KMS-11 (cell line): ENCODE data around the gene CNOT3.

ENCODE experiments used
- H2AFZ ChIP-seq: fragments of 200-600 bp; sonication (generic); 2 replicates; pipeline ENCODE4 v1.6.1; 2016; ENCODE audit warnings: antibody characterized with exemption, mixed run types, low read depth
- H3K27ac ChIP-seq: fragments of 200-600 bp; sonication (generic); 2 replicates; pipeline ENCODE4 v1.6.1; 2016; ENCODE audit warnings: mild to moderate bottlenecking, mixed run types
- H3K27me3 ChIP-seq: fragments of 200-600 bp; sonication (generic); 2 replicates; pipeline ENCODE4 v1.6.1; 2017; ENCODE audit warnings: mild to moderate bottlenecking, low read depth, mixed run types, moderate library complexity; ENCODE audit not compliant: insufficient read depth
- H3K36me3 ChIP-seq: fragments of 200-600 bp; sonication (generic); 2 replicates; pipeline ENCODE4 v1.6.1; 2017; ENCODE audit warnings: mild to moderate bottlenecking, mixed run types; ENCODE audit not compliant: insufficient read depth
- H3K4me1 ChIP-seq: fragments of 200-600 bp; sonication (generic); 2 replicates; pipeline ENCODE4 v1.6.1; 2016; ENCODE audit warnings: mild to moderate bottlenecking, low read depth, mixed run types; ENCODE audit not compliant: poor library complexity, severe bottlenecking
- H3K4me2 ChIP-seq: fragments of 200-600 bp; sonication (generic); 2 replicates; pipeline ENCODE4 v1.7.0; 2016; ENCODE audit warnings: mild to moderate bottlenecking, mixed run types
- H3K4me3 ChIP-seq: fragments of 200-600 bp; sonication (generic); IDR thresholded peaks from 2 replicates; pipeline ENCODE4 v1.6.1; 2017; ENCODE audit warnings: low read depth, low read length, mixed read lengths; ENCODE audit not compliant: insufficient read depth
- H3K79me2 ChIP-seq: fragments of 200-600 bp; sonication (generic); 2 replicates; pipeline ENCODE4 v1.6.1; 2016; ENCODE audit warnings: low read depth, mixed run types; ENCODE audit not compliant: insufficient read depth
- H3K9ac ChIP-seq: fragments of 200-600 bp; sonication (generic); 2 replicates; pipeline ENCODE4 v1.6.1; 2016; ENCODE audit warnings: mild to moderate bottlenecking, mixed run types
- H4K20me1 ChIP-seq: fragments of 200-600 bp; sonication (generic); 2 replicates; pipeline ENCODE4 v1.6.1; 2016; ENCODE audit warnings: mild to moderate bottlenecking, mixed run types; ENCODE audit not compliant: insufficient read depth
- CTCF ChIP-seq: fragments of 200-600 bp; sonication (generic); conservative IDR thresholded peaks from 2 replicates; pipeline ENCODE4 v1.6.1; 2017; ENCODE audit warnings: low read depth, mild to moderate bottlenecking, antibody characterized with exemption, low read length, moderate library complexity, mixed read lengths

The CNOT3 gene

GRCh38 chr19:54158812-54159351 lies 21.3 kb downstream of the CNOT3 start:
- Histone ChIP-seq H3K27me3 (no peaks in the 10 kb centered on the region; the same call in 1 of the 2 replicates), H3K4me2 (peak overlapping the region; percentile 97), H3K36me3 (no peaks in the 10 kb centered on the region), H3K4me3 (no peak overlapping the region), H3K79me2 (peaks cover 13% of the 10 kb centered on the region; the same call in 1 of the 2 replicates), H2AFZ (peak overlapping the region; percentile 32; the same call in 1 of the 2 replicates), H3K9ac (peak overlapping the region; percentile 28), H4K20me1 (no peaks in the 10 kb centered on the region), H3K4me1 (peaks cover 37% of the 10 kb centered on the region), H3K27ac (peak overlapping the region; percentile 57)
- no peak for TF ChIP-seq CTCF

GRCh38 chr19:54159352-54160181 lies 22.0 kb downstream of the CNOT3 start, which contains the start of gene LENG1:
Gene LENG1, minus strand, starts transcription at chr19:54159721. Its CDS starts 26 bp downstream, at chr19:54159695.
- Histone ChIP-seq H3K27ac (peak within 1 kb of the TSS; percentile 57), H3K79me2 (peaks cover 13% of the 10 kb centered on the region; the same call in 1 of the 2 replicates), H3K4me1 (peaks cover 32% of the 10 kb centered on the region), H3K9ac (peak within 1 kb of the TSS; percentile 65), H3K27me3 (no peaks in the 10 kb centered on the region; the same call in 1 of the 2 replicates), H2AFZ (peak within 1 kb of the TSS; percentile 52), H3K4me2 (peak within 1 kb of the TSS; percentile 97), H3K4me3 (no peak within 1 kb of the TSS), H3K36me3 (no peaks in the 10 kb centered on the region), H4K20me1 (no peaks in the 10 kb centered on the region)
- TF ChIP-seq CTCF: 0 out of 2 replicates have a peak, but pooled peaks have one; percentile 37

- Histone ChIP-seq H3K9ac (peak overlapping the region; percentile 65), H4K20me1 (no peaks in the 10 kb centered on the region), H3K27ac (peak overlapping the region; percentile 55; the same call in 1 of the 2 replicates), H3K79me2 (peaks cover 13% of the 10 kb centered on the region; the same call in 1 of the 2 replicates), H3K4me1 (peaks cover 32% of the 10 kb centered on the region), H3K4me2 (peak overlapping the region; percentile 35), H2AFZ (peak overlapping the region; percentile 52), H3K36me3 (no peaks in the 10 kb centered on the region), H3K27me3 (peaks cover 6% of the 10 kb centered on the region), H3K4me3 (no peak overlapping the region)
- TF ChIP-seq CTCF: no peak
Measured at GRCh38 chr19:54160182-54160811, 22.7 kb downstream of the CNOT3 start.

GRCh38 chr19:54160854-54161253 lies 23.3 kb downstream of the CNOT3 start:
- no peaks in the 10 kb centered on the region for H4K20me1 ChIP-seq
- H3K9ac ChIP-seq: no peak overlapping the region; the same call in 1 of the 2 replicates
- H3K36me3 ChIP-seq: no peaks in the 10 kb centered on the region
- peaks cover 32% of the 10 kb centered on the region for H3K4me1 ChIP-seq
- no peak overlapping the region for H3K4me3 ChIP-seq
- no peak overlapping the region for H3K27ac ChIP-seq
- no peak for TF ChIP-seq CTCF
- H2AFZ ChIP-seq: peak overlapping the region; percentile 52; the same call in 1 of the 2 replicates
- H3K27me3 ChIP-seq: peaks cover 11% of the 10 kb centered on the region
- H3K4me2 ChIP-seq: peak overlapping the region; percentile 35; the same call in 1 of the 2 replicates
- peaks cover 13% of the 10 kb centered on the region; the same call in 1 of the 2 replicates for H3K79me2 ChIP-seq
